Measurements from ENCODE around the gene SSR1.
A peak's percentile ranks its signal among the peaks of the same experiment; 100 is the strongest.

SSR1 gene

DNA sequence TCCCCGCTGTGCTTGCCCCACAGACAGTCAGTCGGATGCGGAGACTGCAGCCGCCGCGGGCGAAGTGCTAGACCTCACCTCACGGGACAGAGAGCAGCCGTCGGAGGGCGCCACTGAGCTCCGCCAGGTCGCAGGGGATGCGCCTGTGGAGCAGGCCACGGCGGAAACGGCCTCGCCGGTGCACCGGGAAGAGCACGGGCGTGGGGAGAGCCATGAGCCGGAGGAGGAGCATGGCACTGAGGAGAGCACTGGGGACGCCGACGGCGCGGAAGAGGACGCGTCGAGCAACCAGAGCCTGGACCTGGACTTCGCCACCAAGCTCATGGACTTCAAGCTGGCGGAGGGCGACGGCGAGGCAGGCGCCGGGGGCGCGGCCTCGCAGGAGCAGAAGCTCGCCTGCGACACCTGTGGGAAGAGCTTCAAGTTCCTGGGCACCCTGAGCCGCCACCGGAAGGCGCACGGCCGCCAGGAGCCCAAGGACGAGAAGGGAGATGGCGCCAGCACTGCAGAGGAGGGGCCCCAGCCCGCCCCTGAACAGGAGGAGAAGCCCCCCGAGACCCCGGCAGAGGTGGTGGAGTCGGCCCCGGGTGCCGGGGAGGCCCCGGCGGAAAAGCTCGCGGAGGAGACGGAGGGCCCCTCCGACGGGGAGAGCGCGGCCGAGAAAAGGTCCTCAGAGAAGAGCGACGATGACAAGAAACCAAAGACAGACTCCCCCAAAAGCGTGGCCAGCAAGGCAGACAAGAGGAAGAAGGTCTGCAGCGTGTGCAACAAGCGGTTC, 66.4 kb downstream of the SSR1 start:
- Histone ChIP-seq H2AFZ (ENCODE audit: low read depth, low read length) (no peak overlapping the region), H2BK120ac (ENCODE audit: low read depth, low read length) (no peak overlapping the region), H3K18ac (ENCODE audit: low read depth in 1 of 2, low read length in 2 of 2) (no peak overlapping the region), H3K4me3 (ENCODE audit: insufficient read depth in 1 of 2, low read depth in 1 of 2, low read length in 2 of 2) (no peak overlapping the region), H2AK5ac (ENCODE audit: low read length, severe bottlenecking) (no peak overlapping the region), H3K27me3 (ENCODE audit: control insufficient read depth in 1 of 2, insufficient read depth in 1 of 2, low read length in 2 of 2) (no peaks in the 10 kb centered on the region), H4K8ac (ENCODE audit: low read length) (no peak overlapping the region), H2BK5ac (ENCODE audit: low read depth, low read length, poor library complexity, severe bottlenecking) (no peak overlapping the region), H3K9ac (ENCODE audit: low read length) (no peak overlapping the region), H3K9me3 (ENCODE audit: control insufficient read depth, low read length) (no peaks in the 10 kb centered on the region), H2BK12ac (ENCODE audit: low read length in 2 of 2) (no peak overlapping the region), H3K36me3 (ENCODE audit: control insufficient read depth in 1 of 2, insufficient read depth in 2 of 2, low read depth in 1 of 2, low read length in 2 of 2) (peaks cover 46 to 77% of the 10 kb centered on the region in 2 experiments), H4K91ac (ENCODE audit: low read length) (no peak overlapping the region), H2BK15ac (ENCODE audit: low read depth, poor library complexity, severe bottlenecking) (no peak overlapping the region), H3K4me2 (ENCODE audit: low read length, poor library complexity, severe bottlenecking) (no peak overlapping the region), H3K27ac (ENCODE audit: low read length, poor library complexity, severe bottlenecking) (no peak overlapping the region), H3K14ac (ENCODE audit: low read length in 2 of 2) (no peak overlapping the region), H3K79me1 (replicated peaks; ENCODE audit: low read length, poor library complexity, severe bottlenecking) (peaks cover 38% of the 10 kb centered on the region), H3K4me1 (ENCODE audit: control insufficient read depth, insufficient read depth, low read depth, low read length) (peaks cover 10% of the 10 kb centered on the region), H3K23ac (ENCODE audit: low read length in 2 of 2) (no peak overlapping the region), H3K4ac (ENCODE audit: low read depth in 1 of 2, low read length in 2 of 2) (no peak overlapping the region)
- WGBS, result 96% methylated on average over 71 of the region's 71 CpGs
- DNase-seq, result no peak

DNA sequence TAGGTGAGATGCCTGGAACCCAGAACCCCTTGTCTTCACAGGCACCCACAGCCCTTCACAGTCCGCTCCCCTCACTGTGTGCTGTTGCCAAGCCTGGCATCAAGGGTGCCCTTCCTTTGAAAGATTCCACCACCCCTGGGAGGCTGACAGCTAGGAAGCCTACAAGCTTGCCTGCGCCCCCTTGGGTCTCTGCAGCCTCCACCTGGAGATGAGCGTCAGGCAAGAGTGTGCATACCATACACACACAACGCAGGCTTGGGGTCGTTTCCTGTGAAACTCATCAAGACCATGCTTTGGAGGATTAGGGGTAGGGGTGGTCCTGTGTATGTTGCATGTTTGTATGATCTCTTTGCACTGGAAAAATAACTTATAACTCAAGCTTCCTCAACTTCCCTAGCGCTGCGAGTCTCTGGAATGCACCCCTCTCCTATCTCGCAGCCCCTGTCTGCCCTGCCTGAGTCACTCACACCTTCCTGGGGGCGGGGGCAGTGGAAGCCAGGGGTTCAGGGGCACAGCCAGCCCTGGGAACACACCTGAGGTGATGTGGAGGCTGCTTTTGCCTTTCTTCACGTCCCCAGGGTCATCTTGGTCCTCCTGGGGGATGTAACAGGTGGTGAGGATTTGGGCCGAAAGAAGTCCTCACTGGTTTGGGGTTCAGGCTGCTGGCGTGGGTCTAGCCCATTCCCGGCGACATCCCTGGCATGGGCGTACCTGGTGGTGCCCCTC, 67.2 kb downstream of the SSR1 start:
- Histone ChIP-seq H2BK15ac (ENCODE audit: low read depth, poor library complexity, severe bottlenecking) (no peak overlapping the region), H2BK12ac (ENCODE audit: low read length in 2 of 2) (no peak overlapping the region), H3K27me3 (ENCODE audit: control insufficient read depth in 1 of 2, insufficient read depth in 1 of 2, low read length in 2 of 2) (no peaks in the 10 kb centered on the region), H2AFZ (ENCODE audit: low read depth, low read length) (no peak overlapping the region), H3K27ac (ENCODE audit: low read length, poor library complexity, severe bottlenecking) (no peak overlapping the region), H2AK5ac (ENCODE audit: low read length, severe bottlenecking) (no peak overlapping the region), H2BK120ac (ENCODE audit: low read depth, low read length) (no peak overlapping the region), H3K23ac (ENCODE audit: low read length in 2 of 2) (no peak overlapping the region), H3K36me3 (ENCODE audit: control insufficient read depth in 1 of 2, insufficient read depth in 2 of 2, low read depth in 1 of 2, low read length in 2 of 2) (peaks cover 47 to 79% of the 10 kb centered on the region in 2 experiments), H3K9me3 (ENCODE audit: control insufficient read depth, low read length) (no peaks in the 10 kb centered on the region), H3K79me1 (replicated peaks; ENCODE audit: low read length, poor library complexity, severe bottlenecking) (peaks cover 38% of the 10 kb centered on the region), H4K91ac (ENCODE audit: low read length) (no peak overlapping the region), H3K4me3 (ENCODE audit: insufficient read depth in 1 of 2, low read depth in 1 of 2, low read length in 2 of 2) (no peak overlapping the region), H3K4me2 (ENCODE audit: low read length, poor library complexity, severe bottlenecking) (no peak overlapping the region), H3K4me1 (ENCODE audit: control insufficient read depth, insufficient read depth, low read depth, low read length) (peaks cover 16% of the 10 kb centered on the region), H3K4ac (ENCODE audit: low read depth in 1 of 2, low read length in 2 of 2) (no peak overlapping the region), H3K18ac (ENCODE audit: low read depth in 1 of 2, low read length in 2 of 2) (no peak overlapping the region), H3K9ac (ENCODE audit: low read length) (no peak overlapping the region), H3K14ac (ENCODE audit: low read length in 2 of 2) (no peak overlapping the region), H2BK5ac (ENCODE audit: low read depth, low read length, poor library complexity, severe bottlenecking) (no peak overlapping the region), H4K8ac (ENCODE audit: low read length) (no peak overlapping the region)
- no peak for DNase-seq
- 98% methylated on average over 15 of the region's 15 CpGs for WGBS

DNA sequence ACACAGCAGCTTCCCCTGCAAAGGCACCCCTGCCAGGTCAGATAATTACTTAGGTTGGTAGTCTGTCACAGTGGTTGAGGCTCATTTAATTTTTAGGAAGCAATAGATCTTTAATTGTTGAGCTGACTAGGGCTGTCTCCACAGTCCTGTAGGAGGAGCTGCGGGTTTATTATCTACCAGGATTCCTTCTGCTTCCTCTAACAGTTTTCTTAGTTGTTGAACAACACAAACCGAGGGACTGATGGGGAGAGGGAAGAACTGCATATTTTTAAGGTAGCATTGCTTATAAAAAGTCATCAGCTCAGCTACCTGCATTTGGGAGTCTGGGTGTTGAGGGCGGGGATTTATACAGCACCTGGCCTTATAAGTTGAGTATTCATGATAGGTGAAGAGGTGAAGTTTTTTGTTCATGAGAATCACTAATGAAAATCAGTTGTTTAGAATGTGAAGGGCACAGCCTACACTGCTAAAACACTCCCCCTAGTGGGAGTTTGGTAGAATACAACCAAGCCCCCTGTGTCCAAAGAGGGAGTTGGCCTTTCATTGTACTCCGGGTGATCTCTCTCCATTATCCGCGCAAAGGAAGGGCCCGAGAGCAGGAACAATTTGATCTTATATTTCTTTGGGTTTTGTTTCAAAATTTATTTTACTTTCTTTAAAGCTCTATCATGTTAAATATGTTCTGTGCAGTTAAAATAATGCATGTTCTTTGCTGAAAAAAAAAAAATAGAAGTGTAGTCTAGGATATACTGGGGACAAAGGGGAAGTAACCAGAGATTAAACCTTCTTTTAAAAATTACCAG, 69.6 kb downstream of the SSR1 start:
- WGBS, result 4% methylated on average over 3 of the region's 7 CpGs
- Histone ChIP-seq H3K23ac (ENCODE audit: low read length in 2 of 2) (no peak overlapping the region), H4K91ac (ENCODE audit: low read length) (no peak overlapping the region), H2AFZ (ENCODE audit: low read depth, low read length) (no peak overlapping the region), H2BK12ac (ENCODE audit: low read length in 2 of 2) (peak overlapping the region in 1 of 2 experiments; percentile 1), H3K36me3 (ENCODE audit: control insufficient read depth in 1 of 2, insufficient read depth in 2 of 2, low read depth in 1 of 2, low read length in 2 of 2) (peaks cover 41 to 71% of the 10 kb centered on the region in 2 experiments), H3K4me2 (ENCODE audit: low read length, poor library complexity, severe bottlenecking) (peak overlapping the region; percentile 39), H3K18ac (ENCODE audit: low read depth in 1 of 2, low read length in 2 of 2) (no peak overlapping the region), H3K79me1 (replicated peaks; ENCODE audit: low read length, poor library complexity, severe bottlenecking) (peaks cover 40% of the 10 kb centered on the region), H3K27ac (ENCODE audit: low read length, poor library complexity, severe bottlenecking) (peak overlapping the region; percentile 77), H4K8ac (ENCODE audit: low read length) (no peak overlapping the region), H3K4me1 (ENCODE audit: control insufficient read depth, insufficient read depth, low read depth, low read length) (peaks cover 15% of the 10 kb centered on the region), H3K9me3 (ENCODE audit: control insufficient read depth, low read length) (no peaks in the 10 kb centered on the region), H3K4ac (ENCODE audit: low read depth in 1 of 2, low read length in 2 of 2) (no peak overlapping the region), H3K4me3 (ENCODE audit: insufficient read depth in 1 of 2, low read depth in 1 of 2, low read length in 2 of 2) (no peak overlapping the region), H2AK5ac (ENCODE audit: low read length, severe bottlenecking) (peak overlapping the region; percentile 43), H3K27me3 (ENCODE audit: control insufficient read depth in 1 of 2, insufficient read depth in 1 of 2, low read length in 2 of 2) (no peaks in the 10 kb centered on the region), H2BK120ac (ENCODE audit: low read depth, low read length) (no peak overlapping the region), H2BK5ac (ENCODE audit: low read depth, low read length, poor library complexity, severe bottlenecking) (no peak overlapping the region), H3K9ac (ENCODE audit: low read length) (peak overlapping the region; percentile 46), H3K14ac (ENCODE audit: low read length in 2 of 2) (no peak overlapping the region), H2BK15ac (ENCODE audit: low read depth, poor library complexity, severe bottlenecking) (no peak overlapping the region)
- DNase-seq, result peak; percentile 80

DNA sequence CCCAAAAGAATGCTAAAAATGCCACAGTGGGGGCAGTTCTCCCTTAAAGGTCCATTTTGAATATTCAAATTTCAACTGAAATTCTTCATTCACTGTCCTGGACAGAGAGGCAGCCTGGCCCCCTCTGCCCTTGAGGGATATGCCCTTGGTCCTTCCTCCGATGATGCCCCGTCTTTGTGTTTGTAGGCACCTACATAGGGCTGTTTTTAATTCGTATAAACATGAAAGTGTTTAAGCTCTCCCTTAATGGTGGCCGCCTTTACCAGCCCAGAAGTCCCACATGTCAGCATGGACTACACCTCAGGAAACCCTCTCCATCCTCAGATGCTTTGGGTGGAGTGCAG, 70.2 kb downstream of the SSR1 start:
- peak overlapping the region; percentile 3 for H3K4me2 ChIP-seq (ENCODE audit: low read length, poor library complexity, severe bottlenecking)
- H3K9ac ChIP-seq (ENCODE audit: low read length), result peak overlapping the region; percentile 46
- H4K8ac ChIP-seq (ENCODE audit: low read length), result no peak overlapping the region
- H2BK5ac ChIP-seq (ENCODE audit: low read depth, low read length, poor library complexity, severe bottlenecking), result no peak overlapping the region
- no peak overlapping the region for H3K18ac ChIP-seq (ENCODE audit: low read depth in 1 of 2, low read length in 2 of 2)
- peak overlapping the region; percentile 77 for H3K27ac ChIP-seq (ENCODE audit: low read length, poor library complexity, severe bottlenecking)
- H2AFZ ChIP-seq (ENCODE audit: low read depth, low read length), result no peak overlapping the region
- no peak overlapping the region for H3K14ac ChIP-seq (ENCODE audit: low read length in 2 of 2)
- peaks cover 38 to 66% of the 10 kb centered on the region in 2 experiments for H3K36me3 ChIP-seq (ENCODE audit: control insufficient read depth in 1 of 2, insufficient read depth in 2 of 2, low read depth in 1 of 2, low read length in 2 of 2)
- no peak for DNase-seq
- H3K4me3 ChIP-seq (ENCODE audit: insufficient read depth in 1 of 2, low read depth in 1 of 2, low read length in 2 of 2), result no peak overlapping the region
- no peak overlapping the region for H2BK15ac ChIP-seq (ENCODE audit: low read depth, poor library complexity, severe bottlenecking)
- WGBS, result 67% methylated on average over 4 of the region's 4 CpGs
- peak overlapping the region in 1 of 2 experiments; percentile 1 for H2BK12ac ChIP-seq (ENCODE audit: low read length in 2 of 2)
- H3K27me3 ChIP-seq (ENCODE audit: control insufficient read depth in 1 of 2, insufficient read depth in 1 of 2, low read length in 2 of 2), result no peaks in the 10 kb centered on the region
- H3K4me1 ChIP-seq (ENCODE audit: control insufficient read depth, insufficient read depth, low read depth, low read length), result peaks cover 15% of the 10 kb centered on the region
- H2AK5ac ChIP-seq (ENCODE audit: low read length, severe bottlenecking), result peak overlapping the region; percentile 43
- no peak overlapping the region for H2BK120ac ChIP-seq (ENCODE audit: low read depth, low read length)
- no peak overlapping the region for H3K4ac ChIP-seq (ENCODE audit: low read depth in 1 of 2, low read length in 2 of 2)
- H3K9me3 ChIP-seq (ENCODE audit: control insufficient read depth, low read length), result no peaks in the 10 kb centered on the region
- H4K91ac ChIP-seq (ENCODE audit: low read length), result no peak overlapping the region
- H3K79me1 ChIP-seq (replicated peaks; ENCODE audit: low read length, poor library complexity, severe bottlenecking), result peaks cover 36% of the 10 kb centered on the region
- H3K23ac ChIP-seq (ENCODE audit: low read length in 2 of 2), result no peak overlapping the region

Measured in mesenchymal stem cell (in vitro differentiated cells and primary cell).